ENCODE measurements around the gene FIBP.

FIBP gene

GRCh38 chr11:65921033-65921555 lies 32.8 kb upstream of the FIBP start:
- whole genome bisulfite sequencing (ENCODE audit: insufficient coverage, insufficient read length), result no CpG with 5 or more reads among the region's 12 CpGs

GRCh38 chr11:65920372-65920802 lies 32.1 kb upstream of the FIBP start:
- DNase-seq (ENCODE audit: low read depth, low spot score), result no peak
- WGBS (ENCODE audit: insufficient coverage, insufficient read length), result no CpG with 5 or more reads among the region's 15 CpGs
- H3K27ac ChIP-seq (ENCODE audit: low read length), result no peak overlapping the region

More at GRCh38 chr11:65921033-65921555, 32.8 kb upstream of the FIBP start:
- H3K4me3 ChIP-seq (ENCODE audit: low read length), result no peak overlapping the region
- no peaks in the 10 kb centered on the region for H3K27me3 ChIP-seq (ENCODE audit: control insufficient read depth, insufficient read depth, low read length)
- no peak for DNase-seq (ENCODE audit: low read depth, low spot score)
- H3K4me1 ChIP-seq (ENCODE audit: control insufficient read depth, insufficient read depth, low read length), result no peaks in the 10 kb centered on the region; the same call in 1 of the 2 replicates
- H3K27ac ChIP-seq (ENCODE audit: low read length), result no peak overlapping the region
- H3K36me3 ChIP-seq (ENCODE audit: control insufficient read depth, insufficient read depth, low read length), result peaks cover 4% of the 10 kb centered on the region; the same call in 1 of the 2 replicates
- no peaks in the 10 kb centered on the region for H3K9me3 ChIP-seq (ENCODE audit: control insufficient read depth, insufficient read depth, low read length)

GRCh38 chr11:65919573-65920371 lies 31.5 kb upstream of the FIBP start:
- H3K9me3 ChIP-seq (ENCODE audit: control insufficient read depth, insufficient read depth, low read length), result no peaks in the 10 kb centered on the region
- no peaks in the 10 kb centered on the region for H3K27me3 ChIP-seq (ENCODE audit: control insufficient read depth, insufficient read depth, low read length)
- no peak overlapping the region for H3K27ac ChIP-seq (ENCODE audit: low read length)
- peaks cover 4% of the 10 kb centered on the region; the same call in 1 of the 2 replicates for H3K36me3 ChIP-seq (ENCODE audit: control insufficient read depth, insufficient read depth, low read length)
- H3K4me1 ChIP-seq (ENCODE audit: control insufficient read depth, insufficient read depth, low read length), result peaks cover 2% of the 10 kb centered on the region; the same call in 1 of the 2 replicates
- no CpG with 5 or more reads among the region's 60 CpGs for WGBS (ENCODE audit: insufficient coverage, insufficient read length)
- peak overlapping the region; percentile 78; the same call in 1 of the 2 replicates for H3K4me3 ChIP-seq (ENCODE audit: low read length)
- no peak for DNase-seq (ENCODE audit: low read depth, low spot score)

More at GRCh38 chr11:65920372-65920802, 32.1 kb upstream of the FIBP start:
- Histone ChIP-seq H3K27me3 (ENCODE audit: control insufficient read depth, insufficient read depth, low read length) (no peaks in the 10 kb centered on the region), H3K4me3 (ENCODE audit: low read length) (peak overlapping the region; percentile 78; the same call in 1 of the 2 replicates), H3K4me1 (ENCODE audit: control insufficient read depth, insufficient read depth, low read length) (no peaks in the 10 kb centered on the region; the same call in 1 of the 2 replicates), H3K36me3 (ENCODE audit: control insufficient read depth, insufficient read depth, low read length) (peaks cover 4% of the 10 kb centered on the region; the same call in 1 of the 2 replicates), H3K9me3 (ENCODE audit: control insufficient read depth, insufficient read depth, low read length) (no peaks in the 10 kb centered on the region)

GRCh38 chr11:65919141-65919572 lies 30.9 kb upstream of the FIBP start, which contains the start of gene DRAP1:
TSS of gene DRAP1 (plus strand) at chr11:65919426. CDS start at chr11:65919502, 76 bp downstream.
- Histone ChIP-seq H3K9me3 (ENCODE audit: control insufficient read depth, insufficient read depth, low read length) (no peaks in the 10 kb centered on the region), H3K27ac (ENCODE audit: low read length) (no peak within 1 kb of the TSS), H3K36me3 (ENCODE audit: control insufficient read depth, insufficient read depth, low read length) (peaks cover 4% of the 10 kb centered on the region; the same call in 1 of the 2 replicates), H3K4me1 (ENCODE audit: control insufficient read depth, insufficient read depth, low read length) (peaks cover 2% of the 10 kb centered on the region; the same call in 1 of the 2 replicates), H3K27me3 (ENCODE audit: control insufficient read depth, insufficient read depth, low read length) (no peaks in the 10 kb centered on the region), H3K4me3 (ENCODE audit: low read length) (peak within 1 kb of the TSS; percentile 92)
- peak; percentile 85 for DNase-seq (ENCODE audit: low read depth, low spot score)
- WGBS (ENCODE audit: insufficient coverage, insufficient read length), result no CpG with 5 or more reads among the region's 59 CpGs

GRCh38 chr11:65918211-65919140 lies 30.2 kb upstream of the FIBP start, which contains the start of gene C11orf68:
TSS of gene C11orf68 (minus strand) at chr11:65919062. CDS start at chr11:65919031, 31 bp downstream.
- H3K4me1 ChIP-seq (ENCODE audit: control insufficient read depth, insufficient read depth, low read length), result peaks cover 2% of the 10 kb centered on the region; the same call in 1 of the 2 replicates
- H3K36me3 ChIP-seq (ENCODE audit: control insufficient read depth, insufficient read depth, low read length), result peaks cover 4% of the 10 kb centered on the region; the same call in 1 of the 2 replicates
- peak within 1 kb of the TSS; percentile 92 for H3K4me3 ChIP-seq (ENCODE audit: low read length)
- WGBS (ENCODE audit: insufficient coverage, insufficient read length), result no CpG with 5 or more reads among the region's 77 CpGs
- DNase-seq (ENCODE audit: low read depth, low spot score), result no peak
- no peak within 1 kb of the TSS for H3K27ac ChIP-seq (ENCODE audit: low read length)
- H3K27me3 ChIP-seq (ENCODE audit: control insufficient read depth, insufficient read depth, low read length), result no peaks in the 10 kb centered on the region
- no peaks in the 10 kb centered on the region for H3K9me3 ChIP-seq (ENCODE audit: control insufficient read depth, insufficient read depth, low read length)

- Histone ChIP-seq H3K27ac (ENCODE audit: low read length) (no peak overlapping the region), H3K36me3 (ENCODE audit: control insufficient read depth, insufficient read depth, low read length) (peaks cover 4% of the 10 kb centered on the region; the same call in 1 of the 2 replicates), H3K4me3 (ENCODE audit: low read length) (peak overlapping the region; percentile 92; the same call in 1 of the 2 replicates), H3K27me3 (ENCODE audit: control insufficient read depth, insufficient read depth, low read length) (no peaks in the 10 kb centered on the region), H3K4me1 (ENCODE audit: control insufficient read depth, insufficient read depth, low read length) (peaks cover 2% of the 10 kb centered on the region; the same call in 1 of the 2 replicates), H3K9me3 (ENCODE audit: control insufficient read depth, insufficient read depth, low read length) (no peaks in the 10 kb centered on the region)
- DNase-seq (ENCODE audit: low read depth, low spot score), result no peak
- WGBS (ENCODE audit: insufficient coverage, insufficient read length), result no CpG with 5 or more reads among the region's 35 CpGs
These were observed 29.4 kb upstream of the FIBP start for GRCh38 chr11:65917434-65918210.

- H3K27me3 ChIP-seq (ENCODE audit: control insufficient read depth, insufficient read depth, low read length), result no peaks in the 10 kb centered on the region
- DNase-seq (ENCODE audit: low read depth, low spot score), result no peak
- H3K4me3 ChIP-seq (ENCODE audit: low read length), result no peak overlapping the region
- H3K36me3 ChIP-seq (ENCODE audit: control insufficient read depth, insufficient read depth, low read length), result peaks cover 2% of the 10 kb centered on the region; the same call in 1 of the 2 replicates
- H3K9me3 ChIP-seq (ENCODE audit: control insufficient read depth, insufficient read depth, low read length), result no peaks in the 10 kb centered on the region
- no CpG with 5 or more reads among the region's 3 CpGs for WGBS (ENCODE audit: insufficient coverage, insufficient read length)
- peaks cover 2% of the 10 kb centered on the region; the same call in 1 of the 2 replicates for H3K4me1 ChIP-seq (ENCODE audit: control insufficient read depth, insufficient read depth, low read length)
- no peak overlapping the region for H3K27ac ChIP-seq (ENCODE audit: low read length)
These were observed 28.8 kb upstream of the FIBP start for GRCh38 chr11:65917077-65917433.

GRCh38 chr11:65916391-65916790 lies 28.1 kb upstream of the FIBP start:
- no peak overlapping the region for H3K4me3 ChIP-seq (ENCODE audit: low read length)
- no peaks in the 10 kb centered on the region for H3K9me3 ChIP-seq (ENCODE audit: control insufficient read depth, insufficient read depth, low read length)
- DNase-seq (ENCODE audit: low read depth, low spot score), result no peak
- no peaks in the 10 kb centered on the region for H3K27me3 ChIP-seq (ENCODE audit: control insufficient read depth, insufficient read depth, low read length)
- H3K27ac ChIP-seq (ENCODE audit: low read length), result no peak overlapping the region
- no CpG with 5 or more reads among the region's 7 CpGs for WGBS (ENCODE audit: insufficient coverage, insufficient read length)
- no peaks in the 10 kb centered on the region; the same call in 1 of the 2 replicates for H3K36me3 ChIP-seq (ENCODE audit: control insufficient read depth, insufficient read depth, low read length)
- H3K4me1 ChIP-seq (ENCODE audit: control insufficient read depth, insufficient read depth, low read length), result peaks cover 3% of the 10 kb centered on the region; the same call in 1 of the 2 replicates

- Histone ChIP-seq H3K4me3 (ENCODE audit: low read length) (no peak overlapping the region), H3K9me3 (ENCODE audit: control insufficient read depth, insufficient read depth, low read length) (no peaks in the 10 kb centered on the region), H3K36me3 (ENCODE audit: control insufficient read depth, insufficient read depth, low read length) (no peaks in the 10 kb centered on the region; the same call in 1 of the 2 replicates), H3K27ac (ENCODE audit: low read length) (no peak overlapping the region), H3K27me3 (ENCODE audit: control insufficient read depth, insufficient read depth, low read length) (no peaks in the 10 kb centered on the region), H3K4me1 (ENCODE audit: control insufficient read depth, insufficient read depth, low read length) (peaks cover 3% of the 10 kb centered on the region; the same call in 1 of the 2 replicates)
- no peak for DNase-seq (ENCODE audit: low read depth, low spot score)
- no CpG with 5 or more reads among the region's 13 CpGs for WGBS (ENCODE audit: insufficient coverage, insufficient read length)
These were observed 27.6 kb upstream of the FIBP start for GRCh38 chr11:65915821-65916251.
